ENCODE data around the gene GRK3.
"Not testable (repeated sequence)": the region's sequence is repeated elsewhere in the genome, so short reads cannot be mapped to it uniquely, and the experiment has no call there.

DNA sequence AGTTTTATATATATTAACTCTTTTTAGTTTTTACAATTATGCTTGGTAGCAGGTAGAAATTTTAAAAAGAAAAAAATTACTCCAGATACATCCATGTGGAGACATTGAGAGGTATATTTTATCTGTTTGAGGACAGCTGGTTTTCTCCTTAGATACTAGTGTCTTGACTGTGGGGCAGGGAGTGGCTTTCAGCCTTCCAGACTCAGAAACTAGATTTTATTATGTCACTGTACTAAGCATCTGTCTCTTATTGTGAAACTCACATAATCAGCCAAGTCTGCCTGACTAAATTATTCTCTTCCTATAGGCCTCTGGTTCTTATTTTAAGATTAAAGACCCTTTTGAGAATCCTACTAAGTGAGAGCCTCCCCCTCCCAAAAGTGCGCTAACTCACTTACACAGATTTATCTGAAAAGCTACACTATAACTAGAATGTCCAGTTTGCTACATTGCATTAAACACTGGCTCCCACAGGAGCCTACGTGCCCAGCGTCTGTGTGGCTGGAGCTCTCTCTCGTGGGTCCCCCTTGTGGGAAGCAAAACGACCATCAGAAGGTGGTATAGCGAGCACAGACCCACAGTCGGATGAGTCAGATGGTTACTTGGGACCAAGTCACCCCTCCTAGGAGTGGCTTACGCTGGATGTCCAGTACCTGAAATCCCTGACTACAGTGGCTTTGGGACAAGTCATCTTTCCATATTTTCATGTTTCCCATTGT, 11.4 kb downstream of the GRK3 start:
- TF ChIP-seq, protein P1, sequence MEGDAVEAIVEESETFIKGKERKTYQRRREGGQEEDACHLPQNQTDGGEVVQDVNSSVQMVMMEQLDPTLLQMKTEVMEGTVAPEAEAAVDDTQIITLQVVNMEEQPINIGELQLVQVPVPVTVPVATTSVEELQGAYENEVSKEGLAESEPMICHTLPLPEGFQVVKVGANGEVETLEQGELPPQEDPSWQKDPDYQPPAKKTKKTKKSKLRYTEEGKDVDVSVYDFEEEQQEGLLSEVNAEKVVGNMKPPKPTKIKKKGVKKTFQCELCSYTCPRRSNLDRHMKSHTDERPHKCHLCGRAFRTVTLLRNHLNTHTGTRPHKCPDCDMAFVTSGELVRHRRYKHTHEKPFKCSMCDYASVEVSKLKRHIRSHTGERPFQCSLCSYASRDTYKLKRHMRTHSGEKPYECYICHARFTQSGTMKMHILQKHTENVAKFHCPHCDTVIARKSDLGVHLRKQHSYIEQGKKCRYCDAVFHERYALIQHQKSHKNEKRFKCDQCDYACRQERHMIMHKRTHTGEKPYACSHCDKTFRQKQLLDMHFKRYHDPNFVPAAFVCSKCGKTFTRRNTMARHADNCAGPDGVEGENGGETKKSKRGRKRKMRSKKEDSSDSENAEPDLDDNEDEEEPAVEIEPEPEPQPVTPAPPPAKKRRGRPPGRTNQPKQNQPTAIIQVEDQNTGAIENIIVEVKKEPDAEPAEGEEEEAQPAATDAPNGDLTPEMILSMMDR (conservative IDR thresholded peaks at IDR 0.05), result not testable (repeated sequence)
- not testable (repeated sequence) for TF ChIP-seq EZH2 (IDR thresholded peaks at IDR 0.05; ENCODE audit: low read depth)
